SK-N-SH (cell line): ENCODE results near the gene CHD2.

Source experiments
- CTCF ChIP-seq: fragments of 200-600 bp; sonication (generic); IDR thresholded peaks from 2 replicates; pipeline ENCODE4 v1.6.1; 2017; ENCODE audit warnings: antibody characterized with exemption, mild to moderate bottlenecking, moderate library complexity
- EZH2phosphoT487 ChIP-seq: fragments of 200-600 bp; sonication (generic); IDR thresholded peaks from 2 replicates; pipeline ENCODE4 v1.6.1; 2017; ENCODE audit warnings: low read depth, mixed run types, mild to moderate bottlenecking, antibody characterized with exemption, moderate library complexity, borderline replicate concordance
- FOXM1 ChIP-seq: IDR thresholded peaks from 2 replicates; pipeline ENCODE4 v1.4.0; 2012; ENCODE audit warnings: low read depth, mild to moderate bottlenecking
- GABPA ChIP-seq: IDR thresholded peaks from 2 replicates; pipeline ENCODE4 v1.4.0; 2012; ENCODE audit warnings: low read depth, mild to moderate bottlenecking
- PBX3 ChIP-seq: IDR thresholded peaks from 2 replicates; pipeline ENCODE4; 2012
- RFX5 ChIP-seq: IDR thresholded peaks from 2 replicates; pipeline ENCODE4 v1.6.1; 2012; ENCODE audit warnings: mild to moderate bottlenecking, improper control_type of control experiment, low read length
- SIN3A ChIP-seq: IDR thresholded peaks from 2 replicates; pipeline ENCODE4 v1.6.1; 2012; ENCODE audit warnings: low read depth, mild to moderate bottlenecking, low read length, moderate library complexity, borderline replicate concordance
- TAF1 ChIP-seq: IDR thresholded peaks from 2 replicates; pipeline ENCODE4 v1.6.1; 2012; ENCODE audit warnings: low read depth, mild to moderate bottlenecking, low read length, moderate library complexity, borderline replicate concordance
- USF1 ChIP-seq: IDR thresholded peaks from 2 replicates; pipeline ENCODE4 v1.4.0; 2012; ENCODE audit warnings: low read depth, borderline replicate concordance

- TF ChIP-seq CTCF (no peak), TAF1 (no peak), FOXM1 (no peak), USF1 (no peak), RFX5 (no peak), GABPA (no peak), PBX3 (no peak), EZH2phosphoT487 (no peak), SIN3A (no peak)
Observed at GRCh38 chr15:92877416-92877815, 22.7 kb upstream of the CHD2 start.
